K562 (cell line): ENCODE data around the gene PITPNC1. TPM values are rescaled to one million over a fixed set of nuclear protein-coding genes. Genes with fewer than 3 reads are reported as not detected.

Source experiments
- EGR1 ChIP-seq: fragments of 450-650 bp; conservative IDR thresholded peaks from 2 replicates; pipeline ENCODE4 v1.6.1; 2017; ENCODE audit warnings: mild to moderate bottlenecking
- HNRNPH1 ChIP-seq: fragments of 200-400 bp; formaldehyde crosslinking; optimal IDR thresholded peaks from 2 replicates; pipeline ENCODE3; 2017; ENCODE audit warnings: low read depth, mild to moderate bottlenecking, low read length, moderate library complexity
- NBN ChIP-seq: fragments of 450-650 bp; IDR thresholded peaks from 2 replicates; pipeline ENCODE4 v1.6.1; 2016; ENCODE audit warnings: low read depth, mild to moderate bottlenecking
- NCOA2 ChIP-seq, 2 experiments: fragments of 450-650 bp; IDR thresholded peaks; 2 replicates each; pipeline ENCODE4 v1.6.1; 2018; ENCODE audit warnings: mild to moderate bottlenecking in 2 of 2, moderate library complexity in 1 of 2; ENCODE audit not compliant: partially characterized antibody in 2 of 2
- PTTG1 ChIP-seq: fragments of 450-650 bp; IDR thresholded peaks from 2 replicates; pipeline ENCODE4 v1.6.1; 2016; ENCODE audit warnings: low read depth, mild to moderate bottlenecking, missing genetic modification characterization, missing compliant biosample characterization
- TCF7 ChIP-seq: sonication (generic); IDR thresholded peaks from 2 replicates; pipeline ENCODE4 v1.6.1; 2016; ENCODE audit warnings: antibody characterized with exemption, borderline replicate concordance
- TEAD1 ChIP-seq, 2 experiments: fragments of 450-650 bp in 1 of 2; sonication (generic) in 1 of 2; formaldehyde crosslinking; IDR thresholded peaks; 2 replicates each; pipeline versions ENCODE4 v1.4.0 to v1.8.0; 2020 to 2022; ENCODE audit warnings: mild to moderate bottlenecking in 2 of 2, missing genetic modification reagents in 1 of 2
- ZNF121 ChIP-seq: sonication (generic); formaldehyde crosslinking; conservative IDR thresholded peaks from 2 replicates; pipeline ENCODE4 v1.8.0; 2022; ENCODE audit warnings: missing genetic modification reagents
- ZNF224 ChIP-seq: sonication (generic); formaldehyde crosslinking; IDR thresholded peaks from 2 replicates; pipeline ENCODE4 v1.8.0; 2022; ENCODE audit warnings: mild to moderate bottlenecking, missing genetic modification reagents
- ZNF79 ChIP-seq: fragments of 250-450 bp; sonication (Bioruptor Pico); IDR thresholded peaks from 2 replicates; pipeline ENCODE4 v1.4.0; 2020; ENCODE audit warnings: low read depth, mild to moderate bottlenecking, moderate library complexity
- polyA plus RNA-seq, 8 experiments: library from polyadenylated mRNA; depleted of rRNA in 4 of 8; stranded (reverse) in 5 of 8; unstranded in 3 of 8; fragments of >200 nt; fragmentation: Nextera tagmentation in 2 of 8; fragmentation: Illumina TruSeq in 1 of 8; extraction: Ambion mirVana in 2 of 8; extraction: Trizol in 1 of 8; gene quantifications; 2 replicates each; pipeline versions ENCODE4 v1.2.1 to v1.2.3, GENCODE V29; 2011 to 2014; ENCODE audit warnings: inconsistent platforms in 1 of 8, missing spikeins in 1 of 8
- total RNA-seq, 7 experiments: library from RNA; depleted of rRNA in 6 of 7; stranded (reverse); fragments of >200 nt in 6 of 7; fragmentation: Illumina TruSeq in 2 of 7; extraction: Trizol in 2 of 7; gene quantifications; 2 replicates each; pipeline versions ENCODE4 v1.2.1 to v1.2.3, GENCODE V29; 2011 to 2021; ENCODE audit warnings: low replicate concordance in 1 of 7
- TF ChIP-seq, protein P1 (sequence below): fragments of 250-450 bp; sonication (Bioruptor Pico); IDR thresholded peaks from 2 replicates; pipeline ENCODE4 v1.8.0; 2021; ENCODE audit warnings: borderline replicate concordance, mild to moderate bottlenecking, moderate library complexity; ENCODE audit not compliant: poor library complexity, severe bottlenecking
- TF ChIP-seq, protein P2 (sequence below): fragments of 250-450 bp; sonication (Bioruptor Pico); IDR thresholded peaks from 2 replicates; pipeline ENCODE4 v1.8.0; 2022; ENCODE audit warnings: inconsistent platforms, mild to moderate bottlenecking, moderate library complexity, borderline replicate concordance
- TF ChIP-seq, protein P3 (sequence below), 2 experiments: fragments of 450-650 bp in 1 of 2; sonication (generic) in 1 of 2; formaldehyde crosslinking in 1 of 2; IDR thresholded peaks in 1 of 2; conservative IDR thresholded peaks in 1 of 2; 2 replicates each; pipeline versions ENCODE4 v1.6.1 to v1.8.1; 2016 to 2023; ENCODE audit warnings: mild to moderate bottlenecking in 2 of 2, moderate library complexity in 2 of 2, inconsistent platforms in 1 of 2, missing genetic modification reagents in 1 of 2
- TF ChIP-seq, protein P4 (sequence below), 2 experiments: fragments of 150-350 bp in 1 of 2; IDR thresholded peaks; 2 replicates each; pipeline ENCODE4 v1.6.1; 2012 to 2016; ENCODE audit warnings: low read depth in 2 of 2, low read length in 2 of 2, mild to moderate bottlenecking in 1 of 2, moderate library complexity in 1 of 2
- TF ChIP-seq, protein P5 (sequence below): fragments of 250-450 bp; sonication (Bioruptor Pico); IDR thresholded peaks from 2 replicates; pipeline ENCODE4 v1.8.0; 2021; ENCODE audit warnings: moderate library complexity, mild to moderate bottlenecking, inconsistent platforms
- TF ChIP-seq, protein P6 (sequence below): sonication (generic); formaldehyde crosslinking; IDR thresholded peaks from 2 replicates; pipeline ENCODE4 v1.9.0; 2022; ENCODE audit warnings: mild to moderate bottlenecking, missing genetic modification reagents

Gene PITPNC1
- total and polyA plus RNA-seq, 9 of the 15 experiments (the other 6 are each of a cell fraction or from before 2014, with no cell fraction given): 0.11 to 1.1 (median 0.65) TPM

DNA sequence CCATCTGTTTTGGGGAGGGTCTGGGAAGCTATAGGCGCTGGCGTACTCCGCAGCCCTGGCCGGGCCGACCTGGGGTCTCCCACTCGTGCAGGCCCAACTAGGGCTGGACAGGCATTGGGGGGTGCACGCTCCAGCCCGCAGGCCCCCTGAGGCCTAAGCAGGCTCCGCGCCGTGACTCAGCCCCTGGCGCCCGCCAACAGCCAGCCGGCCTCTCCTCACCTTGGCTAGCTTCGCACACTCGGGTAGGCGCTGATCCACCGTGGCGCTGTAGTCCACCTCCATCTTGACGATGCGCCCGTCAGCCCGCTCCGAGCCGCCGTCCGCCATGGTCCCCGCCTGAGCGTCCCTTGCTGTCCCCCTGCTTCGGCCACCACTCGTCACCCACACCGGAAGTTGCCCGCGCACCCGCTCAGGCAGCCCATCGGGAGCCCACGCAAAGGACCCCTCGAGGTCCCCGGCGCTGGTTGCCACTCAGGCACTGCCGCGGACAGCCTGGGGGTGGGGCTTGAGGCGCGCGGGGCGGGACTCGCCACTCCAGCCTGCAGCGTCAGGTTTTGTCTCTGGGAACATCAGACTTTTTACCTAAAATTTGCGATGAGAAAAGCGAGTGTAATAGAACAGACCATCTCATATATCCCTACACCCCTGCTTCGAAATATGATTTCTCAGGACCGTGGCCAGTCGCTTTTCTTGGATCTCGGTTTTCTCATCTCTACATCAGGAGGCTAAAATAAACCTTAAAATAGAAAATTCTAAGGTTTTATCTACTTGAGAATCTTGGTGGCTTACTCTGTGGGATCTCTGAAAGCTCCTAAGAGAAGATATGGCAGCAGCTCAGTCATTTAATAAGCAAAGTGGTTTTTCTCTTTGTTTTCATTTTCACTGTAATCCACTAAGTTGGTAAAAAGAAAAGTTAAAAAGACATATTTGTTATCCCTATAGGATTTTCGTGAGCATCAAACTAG, 10.6 kb upstream of the PITPNC1 start, which contains the start of gene PSMD12 (continued):
- TF ChIP-seq NBN: no peak
- TF ChIP-seq, protein P1, sequence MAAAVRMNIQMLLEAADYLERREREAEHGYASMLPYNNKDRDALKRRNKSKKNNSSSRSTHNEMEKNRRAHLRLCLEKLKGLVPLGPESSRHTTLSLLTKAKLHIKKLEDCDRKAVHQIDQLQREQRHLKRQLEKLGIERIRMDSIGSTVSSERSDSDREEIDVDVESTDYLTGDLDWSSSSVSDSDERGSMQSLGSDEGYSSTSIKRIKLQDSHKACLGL (CRISPR knock-in tag): no peak
- no peak for TF ChIP-seq TCF7
- TF ChIP-seq NCOA2 (IDR thresholded peaks at IDR 0.05; ENCODE audit: partially characterized antibody in 2 of 2): peak in 1 of 2 experiments; percentile 96
- TF ChIP-seq, protein P2, sequence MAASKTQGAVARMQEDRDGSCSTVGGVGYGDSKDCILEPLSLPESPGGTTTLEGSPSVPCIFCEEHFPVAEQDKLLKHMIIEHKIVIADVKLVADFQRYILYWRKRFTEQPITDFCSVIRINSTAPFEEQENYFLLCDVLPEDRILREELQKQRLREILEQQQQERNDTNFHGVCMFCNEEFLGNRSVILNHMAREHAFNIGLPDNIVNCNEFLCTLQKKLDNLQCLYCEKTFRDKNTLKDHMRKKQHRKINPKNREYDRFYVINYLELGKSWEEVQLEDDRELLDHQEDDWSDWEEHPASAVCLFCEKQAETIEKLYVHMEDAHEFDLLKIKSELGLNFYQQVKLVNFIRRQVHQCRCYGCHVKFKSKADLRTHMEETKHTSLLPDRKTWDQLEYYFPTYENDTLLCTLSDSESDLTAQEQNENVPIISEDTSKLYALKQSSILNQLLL (CRISPR knock-in tag): no peak
- TF ChIP-seq, protein P3, sequence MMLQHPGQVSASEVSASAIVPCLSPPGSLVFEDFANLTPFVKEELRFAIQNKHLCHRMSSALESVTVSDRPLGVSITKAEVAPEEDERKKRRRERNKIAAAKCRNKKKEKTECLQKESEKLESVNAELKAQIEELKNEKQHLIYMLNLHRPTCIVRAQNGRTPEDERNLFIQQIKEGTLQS (IDR thresholded peaks at IDR 0.05): no peak
- TF ChIP-seq, protein P3 (CRISPR knock-in tag; conservative IDR thresholded peaks at IDR 0.05): peak; percentile 86
- no peak; the same call in 1 of the 2 replicates for TF ChIP-seq ZNF224 (CRISPR knock-in tag)
- TF ChIP-seq ZNF121 (CRISPR knock-in tag): no peak
- TF ChIP-seq, protein P4, sequence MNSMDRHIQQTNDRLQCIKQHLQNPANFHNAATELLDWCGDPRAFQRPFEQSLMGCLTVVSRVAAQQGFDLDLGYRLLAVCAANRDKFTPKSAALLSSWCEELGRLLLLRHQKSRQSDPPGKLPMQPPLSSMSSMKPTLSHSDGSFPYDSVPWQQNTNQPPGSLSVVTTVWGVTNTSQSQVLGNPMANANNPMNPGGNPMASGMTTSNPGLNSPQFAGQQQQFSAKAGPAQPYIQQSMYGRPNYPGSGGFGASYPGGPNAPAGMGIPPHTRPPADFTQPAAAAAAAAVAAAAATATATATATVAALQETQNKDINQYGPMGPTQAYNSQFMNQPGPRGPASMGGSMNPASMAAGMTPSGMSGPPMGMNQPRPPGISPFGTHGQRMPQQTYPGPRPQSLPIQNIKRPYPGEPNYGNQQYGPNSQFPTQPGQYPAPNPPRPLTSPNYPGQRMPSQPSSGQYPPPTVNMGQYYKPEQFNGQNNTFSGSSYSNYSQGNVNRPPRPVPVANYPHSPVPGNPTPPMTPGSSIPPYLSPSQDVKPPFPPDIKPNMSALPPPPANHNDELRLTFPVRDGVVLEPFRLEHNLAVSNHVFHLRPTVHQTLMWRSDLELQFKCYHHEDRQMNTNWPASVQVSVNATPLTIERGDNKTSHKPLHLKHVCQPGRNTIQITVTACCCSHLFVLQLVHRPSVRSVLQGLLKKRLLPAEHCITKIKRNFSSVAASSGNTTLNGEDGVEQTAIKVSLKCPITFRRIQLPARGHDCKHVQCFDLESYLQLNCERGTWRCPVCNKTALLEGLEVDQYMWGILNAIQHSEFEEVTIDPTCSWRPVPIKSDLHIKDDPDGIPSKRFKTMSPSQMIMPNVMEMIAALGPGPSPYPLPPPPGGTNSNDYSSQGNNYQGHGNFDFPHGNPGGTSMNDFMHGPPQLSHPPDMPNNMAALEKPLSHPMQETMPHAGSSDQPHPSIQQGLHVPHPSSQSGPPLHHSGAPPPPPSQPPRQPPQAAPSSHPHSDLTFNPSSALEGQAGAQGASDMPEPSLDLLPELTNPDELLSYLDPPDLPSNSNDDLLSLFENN (IDR thresholded peaks at IDR 0.05; ENCODE audit: low read depth in 2 of 2, low read length in 2 of 2): no peak
- TF ChIP-seq HNRNPH1: no peak
- TF ChIP-seq, protein P5, sequence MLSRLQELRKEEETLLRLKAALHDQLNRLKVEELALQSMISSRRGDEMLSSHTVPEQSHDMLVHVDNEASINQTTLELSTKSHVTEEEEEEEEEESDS: no peak
- TF ChIP-seq, protein P6, sequence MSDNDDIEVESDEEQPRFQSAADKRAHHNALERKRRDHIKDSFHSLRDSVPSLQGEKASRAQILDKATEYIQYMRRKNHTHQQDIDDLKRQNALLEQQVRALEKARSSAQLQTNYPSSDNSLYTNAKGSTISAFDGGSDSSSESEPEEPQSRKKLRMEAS (CRISPR knock-in tag): peak; percentile 83
- TF ChIP-seq PTTG1 (tag): no peak
- no peak for TF ChIP-seq ZNF79 (CRISPR knock-in tag)
- TF ChIP-seq EGR1: peak; percentile 42
- peak in 1 of 2 experiments; percentile 72; a peak in 1 of 4 replicates for TF ChIP-seq TEAD1 (CRISPR knock-in tag; IDR thresholded peaks at IDR 0.05)
